Spleen (tissue), 7 donors: ENCODE results near the gene KRT85.

ENCODE experiments used
- POLR2A ChIP-seq, 3 donors: fragments of 450-650 bp; IDR thresholded peaks; one replicate each; pipeline ENCODE4 v1.5.1; 2017; ENCODE audit warnings: antibody characterized with exemption in 3 of 3, mild to moderate bottlenecking in 1 of 3
- TF ChIP-seq, protein P1 (sequence below), 11 experiments: fragments of 200-600 bp in 7 of 11; fragments of 450-650 bp in 4 of 11; sonication (generic) in 4 of 11; IDR thresholded peaks in 8 of 11; conservative IDR thresholded peaks in 3 of 11; 1 replicate in 7 of 11; 2 replicates in 4 of 11; pipeline versions ENCODE4 v1.4.0 to v1.8.0; 2016 to 2021; ENCODE audit warnings: antibody characterized with exemption in 11 of 11, inconsistent platforms in 4 of 11, mild to moderate bottlenecking in 1 of 11
- donor health status: DM: no; HTN: no; CAD: no; lungs with moderate emphysema.
- donor health status: DM: no; HTN: no; CAD: no.
- donor health status: DM: no; HTN: no; CAD: no.

DNA sequence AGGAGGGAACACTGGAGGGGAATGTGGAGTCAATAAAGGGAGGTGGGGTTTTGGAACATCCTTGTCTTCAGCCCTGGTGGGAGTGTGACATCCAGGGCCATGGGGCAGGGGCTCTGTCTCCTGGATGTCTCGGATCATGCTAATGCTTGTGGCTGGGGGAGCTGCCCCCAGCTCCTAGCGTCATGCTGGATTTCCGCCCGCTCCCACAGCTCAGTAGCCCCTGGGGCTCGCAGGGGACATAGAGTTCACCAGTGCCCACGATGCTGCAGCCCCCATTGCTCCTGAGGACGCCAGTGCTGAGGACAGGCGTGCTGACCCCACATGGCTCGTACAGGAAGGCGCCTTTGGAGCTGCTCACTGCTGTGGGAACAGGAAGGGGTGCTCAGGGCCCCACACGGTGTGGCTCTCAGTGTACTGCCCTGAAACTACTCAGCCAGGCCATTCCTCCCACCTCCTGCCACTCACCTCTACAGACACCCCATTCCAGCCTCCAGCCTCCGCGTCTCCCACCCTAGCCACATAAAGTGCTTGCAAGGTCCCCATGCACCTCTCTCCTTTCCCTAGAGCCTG, 27.6 kb upstream of the KRT85 start:
- TF ChIP-seq, protein P1, sequence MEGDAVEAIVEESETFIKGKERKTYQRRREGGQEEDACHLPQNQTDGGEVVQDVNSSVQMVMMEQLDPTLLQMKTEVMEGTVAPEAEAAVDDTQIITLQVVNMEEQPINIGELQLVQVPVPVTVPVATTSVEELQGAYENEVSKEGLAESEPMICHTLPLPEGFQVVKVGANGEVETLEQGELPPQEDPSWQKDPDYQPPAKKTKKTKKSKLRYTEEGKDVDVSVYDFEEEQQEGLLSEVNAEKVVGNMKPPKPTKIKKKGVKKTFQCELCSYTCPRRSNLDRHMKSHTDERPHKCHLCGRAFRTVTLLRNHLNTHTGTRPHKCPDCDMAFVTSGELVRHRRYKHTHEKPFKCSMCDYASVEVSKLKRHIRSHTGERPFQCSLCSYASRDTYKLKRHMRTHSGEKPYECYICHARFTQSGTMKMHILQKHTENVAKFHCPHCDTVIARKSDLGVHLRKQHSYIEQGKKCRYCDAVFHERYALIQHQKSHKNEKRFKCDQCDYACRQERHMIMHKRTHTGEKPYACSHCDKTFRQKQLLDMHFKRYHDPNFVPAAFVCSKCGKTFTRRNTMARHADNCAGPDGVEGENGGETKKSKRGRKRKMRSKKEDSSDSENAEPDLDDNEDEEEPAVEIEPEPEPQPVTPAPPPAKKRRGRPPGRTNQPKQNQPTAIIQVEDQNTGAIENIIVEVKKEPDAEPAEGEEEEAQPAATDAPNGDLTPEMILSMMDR (IDR thresholded peaks at IDR 0.05 in 8 of 11, conservative IDR thresholded peaks at IDR 0.05 in 3 of 11) = no peak
- TF ChIP-seq POLR2A (IDR thresholded peaks at IDR 0.05) = no peak
